Erythroblast (primary cell): ENCODE results near the gene CTIF.
A peak's percentile ranks its signal among the peaks of the same experiment; 100 is the strongest.

Experiments
- DNase-seq, 2 experiments: peaks; one replicate each; lab custom pipeline; 2025; lab: John Stamatoyannopoulos, UW
- GATA1 ChIP-seq: IDR thresholded peaks from 2 replicates; pipeline ENCODE4 v1.6.1; 2011; ENCODE audit warnings: low read depth, mild to moderate bottlenecking, control low read depth, low read length, moderate library complexity
- POLR2A ChIP-seq: IDR thresholded peaks from 2 replicates; pipeline ENCODE4 v1.6.1; 2011; ENCODE audit warnings: mild to moderate bottlenecking, low read length

The CTIF gene

GRCh38 chr18:48541747-48542400 is 3.0 kb downstream of the CTIF start:
- no peak for DNase-seq
- no peak for TF ChIP-seq GATA1
- TF ChIP-seq POLR2A = no peak

GRCh38 chr18:48542513-48543181 is 3.8 kb downstream of the CTIF start:
- TF ChIP-seq GATA1 = no peak
- TF ChIP-seq POLR2A = no peak
- no peak for DNase-seq

- DNase-seq = peak; percentile 25 to 44
- TF ChIP-seq GATA1 (no peak), POLR2A (no peak)
Measured at GRCh38 chr18:48543228-48543627, 4.4 kb downstream of the CTIF start.

- no peak for DNase-seq
- no peak for TF ChIP-seq POLR2A
- no peak for TF ChIP-seq GATA1
Measured at GRCh38 chr18:48544116-48544515, 5.3 kb downstream of the CTIF start.

- no peak for DNase-seq
- TF ChIP-seq GATA1 (no peak), POLR2A (no peak)
Measured at GRCh38 chr18:48544661-48545415, 6.0 kb downstream of the CTIF start.

- DNase-seq = peak; percentile 69 to 75
- TF ChIP-seq POLR2A (no peak), GATA1 (no peak)
Measured at GRCh38 chr18:48545757-48546321, 7.0 kb downstream of the CTIF start.

- TF ChIP-seq GATA1 = no peak
- TF ChIP-seq POLR2A = no peak
- DNase-seq = no peak
Measured at GRCh38 chr18:48546396-48546795, 7.6 kb downstream of the CTIF start.

GRCh38 chr18:48547531-48547981 is 8.7 kb downstream of the CTIF start:
- TF ChIP-seq GATA1 (no peak), POLR2A (no peak)
- DNase-seq = no peak

GRCh38 chr18:48548011-48548771 is 9.4 kb downstream of the CTIF start:
- TF ChIP-seq GATA1 (no peak), POLR2A (no peak)
- DNase-seq = peak in 1 of 2 experiments; percentile 46

- TF ChIP-seq GATA1 (no peak), POLR2A (no peak)
- DNase-seq = no peak
Measured at GRCh38 chr18:48548921-48549320, 10.1 kb downstream of the CTIF start.

- DNase-seq = no peak
- TF ChIP-seq GATA1 (no peak), POLR2A (no peak)
Measured at GRCh38 chr18:48550101-48550729, 11.4 kb downstream of the CTIF start.

GRCh38 chr18:48551100-48551499 is 12.3 kb downstream of the CTIF start:
- TF ChIP-seq GATA1 = no peak
- no peak for TF ChIP-seq POLR2A
- DNase-seq = no peak
